ENCODE data around the gene ALX4.

The ALX4 gene

GRCh38 chr11:44270403-44271273 lies 39.3 kb downstream of the ALX4 start:
- ChIA-PET CTCF (no interaction called here), POLR2A (no interaction called here)
- no peak for DNase-seq (ENCODE audit: extremely low spot score)
- TF ChIP-seq HDGF (IDR thresholded peaks at IDR 0.05; ENCODE audit: borderline replicate concordance) (no peak), ELF4 (IDR thresholded peaks at IDR 0.05) (no peak), LEF1 (IDR thresholded peaks at IDR 0.05; ENCODE audit: borderline replicate concordance) (no peak), PKNOX1 (IDR thresholded peaks at IDR 0.05) (no peak), NFRKB (IDR thresholded peaks at IDR 0.05) (no peak), L3MBTL2 (conservative IDR thresholded peaks at IDR 0.05) (no peak), CTBP1 (IDR thresholded peaks at IDR 0.05; ENCODE audit: borderline replicate concordance) (no peak), TARDBP (IDR thresholded peaks at IDR 0.05) (no peak), SP1 (IDR thresholded peaks at IDR 0.05) (no peak), ARNT (IDR thresholded peaks at IDR 0.05) (no peak), FOXA1 (IDR thresholded peaks at IDR 0.05) (no peak), ZNF384 (IDR thresholded peaks at IDR 0.05) (no peak), FOXK2 (IDR thresholded peaks at IDR 0.05) (no peak), BHLHE40 (IDR thresholded peaks at IDR 0.05; ENCODE audit: borderline replicate concordance) (no peak), FOXM1 (IDR thresholded peaks at IDR 0.05; ENCODE audit: borderline replicate concordance) (no peak), SUZ12 (IDR thresholded peaks at IDR 0.05) (no peak)

- DNase-seq (ENCODE audit: extremely low spot score), result no peak
- POLR2A ChIA-PET, result no interaction called here
- TF ChIP-seq BHLHE40 (IDR thresholded peaks at IDR 0.05; ENCODE audit: borderline replicate concordance) (no peak), NFRKB (IDR thresholded peaks at IDR 0.05) (no peak), TARDBP (IDR thresholded peaks at IDR 0.05) (no peak), FOXA1 (IDR thresholded peaks at IDR 0.05) (no peak), LEF1 (IDR thresholded peaks at IDR 0.05; ENCODE audit: borderline replicate concordance) (no peak), ZNF384 (IDR thresholded peaks at IDR 0.05) (no peak), FOXM1 (IDR thresholded peaks at IDR 0.05; ENCODE audit: borderline replicate concordance) (no peak), SP1 (IDR thresholded peaks at IDR 0.05) (no peak), CTBP1 (IDR thresholded peaks at IDR 0.05; ENCODE audit: borderline replicate concordance) (no peak), ARNT (IDR thresholded peaks at IDR 0.05) (no peak)
- CTCF ChIA-PET, result no interaction called here
Observed at GRCh38 chr11:44269369-44270351, 40.3 kb downstream of the ALX4 start.

GRCh38 chr11:44268614-44269080 lies 41.3 kb downstream of the ALX4 start:
- POLR2A ChIA-PET, result no interaction called here
- no peak for DNase-seq (ENCODE audit: extremely low spot score)
- TF ChIP-seq ZNF384 (IDR thresholded peaks at IDR 0.05) (no peak), HDGF (IDR thresholded peaks at IDR 0.05; ENCODE audit: borderline replicate concordance) (no peak), BHLHE40 (IDR thresholded peaks at IDR 0.05; ENCODE audit: borderline replicate concordance) (no peak), SP1 (IDR thresholded peaks at IDR 0.05) (no peak), NFRKB (IDR thresholded peaks at IDR 0.05) (no peak), PKNOX1 (IDR thresholded peaks at IDR 0.05) (no peak), FOXM1 (IDR thresholded peaks at IDR 0.05; ENCODE audit: borderline replicate concordance) (no peak), TARDBP (IDR thresholded peaks at IDR 0.05) (no peak), FOXK2 (IDR thresholded peaks at IDR 0.05) (no peak), CTBP1 (IDR thresholded peaks at IDR 0.05; ENCODE audit: borderline replicate concordance) (no peak), LEF1 (IDR thresholded peaks at IDR 0.05; ENCODE audit: borderline replicate concordance) (no peak), ELF4 (IDR thresholded peaks at IDR 0.05) (no peak), FOXA1 (IDR thresholded peaks at IDR 0.05) (no peak), SUZ12 (IDR thresholded peaks at IDR 0.05) (no peak), ARNT (IDR thresholded peaks at IDR 0.05) (no peak), L3MBTL2 (conservative IDR thresholded peaks at IDR 0.05) (no peak)
- CTCF ChIA-PET, result no interaction called here

GRCh38 chr11:44267750-44268613 lies 42.0 kb downstream of the ALX4 start:
- POLR2A ChIA-PET, result no interaction called here

More at GRCh38 chr11:44267750-44268613, 42.0 kb downstream of the ALX4 start:
- DNase-seq (ENCODE audit: extremely low spot score), result no peak
- CTCF ChIA-PET, result no interaction called here
- TF ChIP-seq SP1 (IDR thresholded peaks at IDR 0.05) (no peak), PKNOX1 (IDR thresholded peaks at IDR 0.05) (no peak), L3MBTL2 (conservative IDR thresholded peaks at IDR 0.05) (no peak), ELF4 (IDR thresholded peaks at IDR 0.05) (no peak), FOXM1 (IDR thresholded peaks at IDR 0.05; ENCODE audit: borderline replicate concordance) (no peak), BHLHE40 (IDR thresholded peaks at IDR 0.05; ENCODE audit: borderline replicate concordance) (no peak), ZNF384 (IDR thresholded peaks at IDR 0.05) (no peak), FOXK2 (IDR thresholded peaks at IDR 0.05) (no peak), ARNT (IDR thresholded peaks at IDR 0.05) (no peak), LEF1 (IDR thresholded peaks at IDR 0.05; ENCODE audit: borderline replicate concordance) (no peak), TARDBP (IDR thresholded peaks at IDR 0.05) (no peak), CTBP1 (IDR thresholded peaks at IDR 0.05; ENCODE audit: borderline replicate concordance) (no peak)
